ENCODE measurements around the gene THADA. TPM values are rescaled to one million over a fixed set of nuclear protein-coding genes. Genes with fewer than 3 reads are reported as not detected.

Gene THADA
- total RNA-seq, 1 experiment from 2014 or later = 27.5 TPM

GRCh38 chr2:43224131-43224570, 371.7 kb downstream of the THADA start:
- H3K4me1 Mint-ChIP-seq = peaks cover 57% of the 10 kb centered on the region
- H3K27me3 Mint-ChIP-seq (ENCODE audit: low read depth) = no peaks in the 10 kb centered on the region
- peak overlapping the region; percentile 87 for H3K4me3 Mint-ChIP-seq
- DNase-seq (ENCODE audit: low spot score) = peak; percentile 85
- POLR2A ChIA-PET = interaction anchor here (1.1 kb wide), 1 partner anchor 16 kb away, joined by 3 read pairs; no protein-coding TSS in a partner anchor
- CTCF ChIA-PET = interaction anchor here (0.7 to 2.6 kb wide), 13 partner anchors 10 to 272 kb away, joined by 3 to 20 read pairs (median 4); no protein-coding TSS in a partner anchor
- H3K27ac Mint-ChIP-seq = peak overlapping the region; percentile 93
- H3K9me3 Mint-ChIP-seq = no peaks in the 10 kb centered on the region
- H3K36me3 Mint-ChIP-seq = peaks cover 15% of the 10 kb centered on the region
- peak; percentile 3 for ATAC-seq
- TF ChIP-seq, protein P1, sequence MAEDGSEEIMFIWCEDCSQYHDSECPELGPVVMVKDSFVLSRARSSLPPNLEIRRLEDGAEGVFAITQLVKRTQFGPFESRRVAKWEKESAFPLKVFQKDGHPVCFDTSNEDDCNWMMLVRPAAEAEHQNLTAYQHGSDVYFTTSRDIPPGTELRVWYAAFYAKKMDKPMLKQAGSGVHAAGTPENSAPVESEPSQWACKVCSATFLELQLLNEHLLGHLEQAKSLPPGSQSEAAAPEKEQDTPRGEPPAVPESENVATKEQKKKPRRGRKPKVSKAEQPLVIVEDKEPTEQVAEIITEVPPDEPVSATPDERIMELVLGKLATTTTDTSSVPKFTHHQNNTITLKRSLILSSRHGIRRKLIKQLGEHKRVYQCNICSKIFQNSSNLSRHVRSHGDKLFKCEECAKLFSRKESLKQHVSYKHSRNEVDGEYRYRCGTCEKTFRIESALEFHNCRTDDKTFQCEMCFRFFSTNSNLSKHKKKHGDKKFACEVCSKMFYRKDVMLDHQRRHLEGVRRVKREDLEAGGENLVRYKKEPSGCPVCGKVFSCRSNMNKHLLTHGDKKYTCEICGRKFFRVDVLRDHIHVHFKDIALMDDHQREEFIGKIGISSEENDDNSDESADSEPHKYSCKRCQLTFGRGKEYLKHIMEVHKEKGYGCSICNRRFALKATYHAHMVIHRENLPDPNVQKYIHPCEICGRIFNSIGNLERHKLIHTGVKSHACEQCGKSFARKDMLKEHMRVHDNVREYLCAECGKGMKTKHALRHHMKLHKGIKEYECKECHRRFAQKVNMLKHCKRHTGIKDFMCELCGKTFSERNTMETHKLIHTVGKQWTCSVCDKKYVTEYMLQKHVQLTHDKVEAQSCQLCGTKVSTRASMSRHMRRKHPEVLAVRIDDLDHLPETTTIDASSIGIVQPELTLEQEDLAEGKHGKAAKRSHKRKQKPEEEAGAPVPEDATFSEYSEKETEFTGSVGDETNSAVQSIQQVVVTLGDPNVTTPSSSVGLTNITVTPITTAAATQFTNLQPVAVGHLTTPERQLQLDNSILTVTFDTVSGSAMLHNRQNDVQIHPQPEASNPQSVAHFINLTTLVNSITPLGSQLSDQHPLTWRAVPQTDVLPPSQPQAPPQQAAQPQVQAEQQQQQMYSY (CRISPR knock-in tag; IDR thresholded peaks at IDR 0.05) = no peak
- TF ChIP-seq ZNF317 (CRISPR knock-in tag; IDR thresholded peaks at IDR 0.05; ENCODE audit: borderline replicate concordance, low read depth) (no peak), MAX (CRISPR knock-in tag; IDR thresholded peaks at IDR 0.05) (peak; percentile 52; the same call in 1 of the 2 replicates), GABPB1 (CRISPR knock-in tag; IDR thresholded peaks at IDR 0.05) (peak; percentile 34; the same call in 1 of the 2 replicates), TEAD1 (CRISPR knock-in tag; IDR thresholded peaks at IDR 0.05) (peak; percentile 27; the same call in 1 of the 2 replicates), OVOL2 (CRISPR knock-in tag; IDR thresholded peaks at IDR 0.05; ENCODE audit: borderline replicate concordance) (no peak), RELA (CRISPR knock-in tag; IDR thresholded peaks at IDR 0.05; ENCODE audit: borderline replicate concordance) (no peak), ZNF396 (CRISPR knock-in tag; IDR thresholded peaks at IDR 0.05; ENCODE audit: borderline replicate concordance) (no peak), PRRX2 (CRISPR knock-in tag; IDR thresholded peaks at IDR 0.05) (no peak), CREM (CRISPR knock-in tag; IDR thresholded peaks at IDR 0.05) (0 out of 2 replicates have a peak, but pooled peaks have one; percentile 33), MXD4 (CRISPR knock-in tag; IDR thresholded peaks at IDR 0.05; ENCODE audit: borderline replicate concordance) (no peak), ESRRA (CRISPR knock-in tag; IDR thresholded peaks at IDR 0.05; ENCODE audit: borderline replicate concordance) (no peak), GTF2I (CRISPR knock-in tag; conservative IDR thresholded peaks at IDR 0.05) (no peak), AFF4 (CRISPR knock-in tag; IDR thresholded peaks at IDR 0.05; ENCODE audit: borderline replicate concordance) (no peak), ZSCAN18 (CRISPR knock-in tag; IDR thresholded peaks at IDR 0.05) (no peak), IRF2 (CRISPR knock-in tag; IDR thresholded peaks at IDR 0.05; ENCODE audit: borderline replicate concordance, low read depth) (no peak), ATF1 (CRISPR knock-in tag; IDR thresholded peaks at IDR 0.05) (no peak), ZNF263 (CRISPR knock-in tag; IDR thresholded peaks at IDR 0.05; ENCODE audit: low read depth) (no peak), EMX1 (CRISPR knock-in tag; IDR thresholded peaks at IDR 0.05) (no peak), NFE2L1 (CRISPR knock-in tag; IDR thresholded peaks at IDR 0.05) (no peak), JAZF1 (CRISPR knock-in tag; IDR thresholded peaks at IDR 0.05) (no peak), ETV6 (CRISPR knock-in tag; IDR thresholded peaks at IDR 0.05) (peak; percentile 56; the same call in 1 of the 2 replicates), NFATC4 (CRISPR knock-in tag; IDR thresholded peaks at IDR 0.05) (no peak)
- TF ChIP-seq, protein P2, sequence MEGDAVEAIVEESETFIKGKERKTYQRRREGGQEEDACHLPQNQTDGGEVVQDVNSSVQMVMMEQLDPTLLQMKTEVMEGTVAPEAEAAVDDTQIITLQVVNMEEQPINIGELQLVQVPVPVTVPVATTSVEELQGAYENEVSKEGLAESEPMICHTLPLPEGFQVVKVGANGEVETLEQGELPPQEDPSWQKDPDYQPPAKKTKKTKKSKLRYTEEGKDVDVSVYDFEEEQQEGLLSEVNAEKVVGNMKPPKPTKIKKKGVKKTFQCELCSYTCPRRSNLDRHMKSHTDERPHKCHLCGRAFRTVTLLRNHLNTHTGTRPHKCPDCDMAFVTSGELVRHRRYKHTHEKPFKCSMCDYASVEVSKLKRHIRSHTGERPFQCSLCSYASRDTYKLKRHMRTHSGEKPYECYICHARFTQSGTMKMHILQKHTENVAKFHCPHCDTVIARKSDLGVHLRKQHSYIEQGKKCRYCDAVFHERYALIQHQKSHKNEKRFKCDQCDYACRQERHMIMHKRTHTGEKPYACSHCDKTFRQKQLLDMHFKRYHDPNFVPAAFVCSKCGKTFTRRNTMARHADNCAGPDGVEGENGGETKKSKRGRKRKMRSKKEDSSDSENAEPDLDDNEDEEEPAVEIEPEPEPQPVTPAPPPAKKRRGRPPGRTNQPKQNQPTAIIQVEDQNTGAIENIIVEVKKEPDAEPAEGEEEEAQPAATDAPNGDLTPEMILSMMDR (IDR thresholded peaks at IDR 0.05) = peak; percentile 24; the same call in 1 of the 2 replicates
- TF ChIP-seq, protein P3, sequence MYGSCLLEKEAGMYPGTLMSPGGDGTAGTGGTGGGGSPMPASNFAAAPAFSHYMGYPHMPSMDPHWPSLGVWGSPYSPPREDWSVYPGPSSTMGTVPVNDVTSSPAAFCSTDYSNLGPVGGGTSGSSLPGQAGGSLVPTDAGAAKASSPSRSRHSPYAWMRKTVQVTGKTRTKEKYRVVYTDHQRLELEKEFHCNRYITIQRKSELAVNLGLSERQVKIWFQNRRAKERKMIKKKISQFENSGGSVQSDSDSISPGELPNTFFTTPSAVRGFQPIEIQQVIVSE (CRISPR knock-in tag; IDR thresholded peaks at IDR 0.05; ENCODE audit: borderline replicate concordance) = no peak
- TF ChIP-seq, protein P4, sequence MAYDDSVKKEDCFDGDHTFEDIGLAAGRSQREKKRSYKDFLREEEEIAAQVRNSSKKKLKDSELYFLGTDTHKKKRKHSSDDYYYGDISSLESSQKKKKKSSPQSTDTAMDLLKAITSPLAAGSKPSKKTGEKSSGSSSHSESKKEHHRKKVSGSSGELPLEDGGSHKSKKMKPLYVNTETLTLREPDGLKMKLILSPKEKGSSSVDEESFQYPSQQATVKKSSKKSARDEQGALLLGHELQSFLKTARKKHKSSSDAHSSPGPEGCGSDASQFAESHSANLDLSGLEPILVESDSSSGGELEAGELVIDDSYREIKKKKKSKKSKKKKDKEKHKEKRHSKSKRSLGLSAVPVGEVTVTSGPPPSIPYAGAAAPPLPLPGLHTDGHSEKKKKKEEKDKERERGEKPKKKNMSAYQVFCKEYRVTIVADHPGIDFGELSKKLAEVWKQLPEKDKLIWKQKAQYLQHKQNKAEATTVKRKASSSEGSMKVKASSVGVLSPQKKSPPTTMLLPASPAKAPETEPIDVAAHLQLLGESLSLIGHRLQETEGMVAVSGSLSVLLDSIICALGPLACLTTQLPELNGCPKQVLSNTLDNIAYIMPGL (CRISPR knock-in tag; IDR thresholded peaks at IDR 0.05) = peak; percentile 78
